SK-N-SH (cell line): Measurements from ENCODE around the gene SNX33.

Experiments
- POLR2AphosphoS5 ChIP-seq: IDR thresholded peaks from 2 replicates; pipeline ENCODE4 v1.6.1; 2012; ENCODE audit warnings: low read depth, low read length
- RAD21 ChIP-seq: IDR thresholded peaks from 2 replicates; pipeline ENCODE4 v1.6.1; 2012; ENCODE audit warnings: mild to moderate bottlenecking, low read length
- RFX5 ChIP-seq: IDR thresholded peaks from 2 replicates; pipeline ENCODE4 v1.6.1; 2012; ENCODE audit warnings: mild to moderate bottlenecking, improper control_type of control experiment, low read length
- RXRA ChIP-seq: IDR thresholded peaks from 2 replicates; pipeline ENCODE4 v1.4.0; 2012; ENCODE audit warnings: low read depth, mild to moderate bottlenecking, borderline replicate concordance
- SIN3A ChIP-seq: IDR thresholded peaks from 2 replicates; pipeline ENCODE4 v1.6.1; 2012; ENCODE audit warnings: low read depth, mild to moderate bottlenecking, low read length, moderate library complexity, borderline replicate concordance
- SMC3 ChIP-seq: IDR thresholded peaks from 2 replicates; pipeline ENCODE4 v1.6.1; 2012; ENCODE audit warnings: low read depth, low read length, improper control_type of control experiment
- TCF12 ChIP-seq: IDR thresholded peaks from 2 replicates; pipeline ENCODE4 v1.4.0; 2012
- TF ChIP-seq, protein P1 (sequence below): fragments of 200-600 bp; sonication (generic); IDR thresholded peaks from 2 replicates; pipeline ENCODE4 v1.6.1; 2017; ENCODE audit warnings: antibody characterized with exemption, mild to moderate bottlenecking, moderate library complexity
- TF ChIP-seq, protein P2 (sequence below): fragments of 150-350 bp; IDR thresholded peaks from 2 replicates; pipeline ENCODE4 v1.6.1; 2017; ENCODE audit warnings: antibody characterized with exemption, low read length, low read depth, borderline replicate concordance

DNA sequence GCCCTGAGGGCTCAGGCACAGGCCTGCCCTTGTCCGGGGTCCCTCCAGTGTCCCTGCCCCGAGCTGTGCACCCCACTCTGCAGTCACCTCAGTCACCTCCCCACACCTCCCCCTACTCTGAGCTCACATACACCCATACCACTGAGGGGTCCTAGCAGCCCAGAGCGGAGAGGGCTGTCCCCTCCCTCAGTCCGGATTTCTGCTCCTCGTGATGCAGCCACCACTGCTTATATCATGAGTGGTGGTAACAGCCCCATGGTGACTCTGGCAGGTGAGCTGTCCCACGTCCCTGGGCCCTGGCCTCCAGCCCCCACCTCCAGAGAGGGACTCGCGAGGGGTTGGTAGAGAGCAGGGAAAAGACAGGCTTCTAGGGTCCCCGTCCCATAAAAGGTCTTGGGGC is 56.9 kb downstream of the SNX33 start:
- TF ChIP-seq, protein P1, sequence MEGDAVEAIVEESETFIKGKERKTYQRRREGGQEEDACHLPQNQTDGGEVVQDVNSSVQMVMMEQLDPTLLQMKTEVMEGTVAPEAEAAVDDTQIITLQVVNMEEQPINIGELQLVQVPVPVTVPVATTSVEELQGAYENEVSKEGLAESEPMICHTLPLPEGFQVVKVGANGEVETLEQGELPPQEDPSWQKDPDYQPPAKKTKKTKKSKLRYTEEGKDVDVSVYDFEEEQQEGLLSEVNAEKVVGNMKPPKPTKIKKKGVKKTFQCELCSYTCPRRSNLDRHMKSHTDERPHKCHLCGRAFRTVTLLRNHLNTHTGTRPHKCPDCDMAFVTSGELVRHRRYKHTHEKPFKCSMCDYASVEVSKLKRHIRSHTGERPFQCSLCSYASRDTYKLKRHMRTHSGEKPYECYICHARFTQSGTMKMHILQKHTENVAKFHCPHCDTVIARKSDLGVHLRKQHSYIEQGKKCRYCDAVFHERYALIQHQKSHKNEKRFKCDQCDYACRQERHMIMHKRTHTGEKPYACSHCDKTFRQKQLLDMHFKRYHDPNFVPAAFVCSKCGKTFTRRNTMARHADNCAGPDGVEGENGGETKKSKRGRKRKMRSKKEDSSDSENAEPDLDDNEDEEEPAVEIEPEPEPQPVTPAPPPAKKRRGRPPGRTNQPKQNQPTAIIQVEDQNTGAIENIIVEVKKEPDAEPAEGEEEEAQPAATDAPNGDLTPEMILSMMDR: no peak
- TF ChIP-seq POLR2AphosphoS5 (no peak), RXRA (no peak), SMC3 (no peak), SIN3A (no peak), TCF12 (no peak), RAD21 (no peak), RFX5 (no peak)
- TF ChIP-seq, protein P2, sequence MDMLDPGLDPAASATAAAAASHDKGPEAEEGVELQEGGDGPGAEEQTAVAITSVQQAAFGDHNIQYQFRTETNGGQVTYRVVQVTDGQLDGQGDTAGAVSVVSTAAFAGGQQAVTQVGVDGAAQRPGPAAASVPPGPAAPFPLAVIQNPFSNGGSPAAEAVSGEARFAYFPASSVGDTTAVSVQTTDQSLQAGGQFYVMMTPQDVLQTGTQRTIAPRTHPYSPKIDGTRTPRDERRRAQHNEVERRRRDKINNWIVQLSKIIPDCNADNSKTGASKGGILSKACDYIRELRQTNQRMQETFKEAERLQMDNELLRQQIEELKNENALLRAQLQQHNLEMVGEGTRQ: no peak
